Stimulated activated CD8-positive, alpha-beta memory T cell treated with anti-CD3 and anti-CD28 coated beads, Interleukin-2, amount 100 ng/mL, for 1 hour (primary cell): ENCODE measurements around the gene KCP.

Source experiments
- DNase-seq, 2 donors: peaks; one replicate each; pipeline ENCODE4 v3.0.0-alpha.2; 2020; ENCODE audit warnings: low read depth in 2 of 2

Gene KCP

DNA sequence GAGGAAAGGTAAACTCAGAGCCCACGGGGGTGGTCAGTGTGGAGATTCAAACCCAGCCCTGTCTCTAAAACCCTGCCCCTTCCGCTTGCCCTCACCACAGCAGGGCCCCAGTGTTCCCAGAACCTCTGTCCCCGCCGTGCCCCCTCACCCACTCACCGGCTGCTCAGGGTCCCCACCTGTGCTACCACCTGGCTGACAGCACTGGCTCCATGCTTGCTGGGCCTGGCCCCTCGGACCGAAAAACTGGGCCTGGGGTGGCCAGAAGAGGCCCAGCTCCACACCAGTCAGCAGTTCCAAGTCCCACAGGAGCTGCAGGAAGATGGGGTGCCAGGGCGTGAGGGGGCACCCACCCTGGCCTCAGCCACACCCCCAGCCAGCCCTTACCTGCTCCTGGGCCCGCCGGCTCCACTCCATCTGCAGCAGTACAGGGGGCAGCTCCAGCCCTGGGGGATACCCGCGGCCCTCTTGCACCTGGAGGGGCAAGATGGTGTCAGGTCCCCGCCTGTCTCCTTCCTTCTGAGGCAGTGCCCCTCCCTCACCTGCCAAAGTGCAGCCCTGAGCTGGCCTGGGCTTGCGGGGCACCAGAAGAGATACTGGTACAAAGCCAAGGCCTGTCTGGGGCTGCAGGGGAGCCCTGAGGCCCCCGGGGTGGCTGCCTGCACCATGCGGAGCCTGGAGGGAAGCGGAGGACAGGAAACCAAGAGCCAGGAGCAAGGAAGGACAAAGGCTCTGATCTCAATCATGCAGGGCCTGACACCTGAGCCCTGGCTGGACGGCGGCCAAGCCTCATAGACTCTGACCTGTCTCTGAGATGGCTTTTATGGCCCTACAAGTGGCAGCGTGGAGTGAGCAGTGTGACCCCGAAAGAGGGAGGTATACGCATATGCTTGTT lies 36.1 kb downstream of the KCP start:
- DNase-seq = no peak

DNA sequence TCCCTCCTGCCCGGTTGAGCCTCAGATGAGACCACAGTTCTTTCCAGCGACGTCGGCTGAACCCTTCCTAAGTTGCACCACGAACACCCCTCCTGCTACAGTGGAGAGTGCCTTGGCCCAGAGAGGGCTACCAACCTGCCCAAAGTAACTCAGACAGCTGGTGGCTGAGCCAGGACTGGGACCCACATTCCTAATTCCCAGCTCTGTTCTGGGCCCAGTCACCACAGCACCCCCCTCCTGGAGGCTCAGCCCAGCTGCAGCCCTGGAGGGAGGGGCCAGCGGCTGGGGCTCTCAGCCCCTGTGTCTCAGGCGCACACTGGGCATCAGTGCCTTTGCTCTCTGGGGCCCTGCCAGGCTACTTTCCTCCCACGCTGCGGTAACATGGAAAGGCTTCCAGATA lies 37.3 kb downstream of the KCP start:
- no peak for DNase-seq

DNA sequence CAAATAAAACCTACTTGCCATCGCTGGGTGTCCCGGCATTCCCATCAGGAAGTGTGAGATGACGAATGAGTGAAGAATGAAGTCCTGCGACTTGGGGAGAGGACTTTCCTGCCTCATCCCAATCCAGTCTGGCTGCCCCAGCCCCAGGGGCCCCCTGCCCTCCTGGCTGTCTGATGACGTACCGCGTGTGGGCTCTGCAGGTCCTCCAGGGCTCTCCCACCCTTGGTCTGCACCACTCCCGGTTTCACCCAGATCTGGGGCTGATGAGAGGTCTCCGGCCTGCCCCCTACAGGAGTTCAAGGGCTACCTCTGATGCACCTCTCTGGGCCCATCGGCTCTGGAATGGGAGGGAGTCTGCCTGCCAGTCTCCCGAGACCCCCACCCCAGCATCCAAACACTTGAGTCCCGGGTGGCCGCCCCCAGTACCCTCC lies 38.1 kb downstream of the KCP start:
- DNase-seq = no peak

DNA sequence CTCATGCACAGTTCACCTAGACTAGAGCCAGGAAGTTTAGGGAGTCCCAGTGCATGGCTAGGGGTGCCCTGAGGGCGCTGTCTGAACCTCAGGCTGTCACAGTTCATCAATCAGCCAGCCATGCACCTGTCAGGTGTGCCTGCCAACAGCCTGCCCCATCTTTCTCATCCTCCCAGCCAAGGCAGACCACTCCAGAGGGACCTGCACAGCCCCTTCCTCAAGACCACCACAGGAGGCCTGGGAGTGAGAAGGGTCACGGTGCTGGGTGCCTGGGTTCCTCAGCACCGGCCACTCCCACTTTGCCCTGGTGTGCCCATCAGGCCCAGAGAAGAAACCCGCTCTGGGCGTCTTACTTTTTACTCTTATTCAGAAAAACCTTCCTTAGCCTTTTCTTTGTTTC lies 39.5 kb downstream of the KCP start:
- no peak for DNase-seq

DNA sequence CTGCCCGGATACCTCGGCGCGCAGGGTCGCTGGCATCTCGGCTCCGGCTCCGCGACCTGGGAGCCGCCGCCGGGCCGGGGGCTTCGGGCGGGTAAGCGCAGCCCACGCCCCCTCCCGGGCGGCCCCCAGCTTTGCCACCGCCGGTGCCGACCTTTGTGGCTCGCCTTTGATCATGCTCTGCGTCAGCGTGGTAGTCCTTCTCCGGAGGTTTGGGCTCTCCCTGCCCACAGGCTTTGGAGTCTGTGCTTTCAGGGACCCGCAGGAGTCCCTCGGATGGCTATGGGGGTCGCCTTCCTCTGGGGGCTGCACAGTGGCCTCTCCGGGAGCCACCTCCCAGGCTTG lies 40.6 kb downstream of the KCP start:
- no peak for DNase-seq

DNA sequence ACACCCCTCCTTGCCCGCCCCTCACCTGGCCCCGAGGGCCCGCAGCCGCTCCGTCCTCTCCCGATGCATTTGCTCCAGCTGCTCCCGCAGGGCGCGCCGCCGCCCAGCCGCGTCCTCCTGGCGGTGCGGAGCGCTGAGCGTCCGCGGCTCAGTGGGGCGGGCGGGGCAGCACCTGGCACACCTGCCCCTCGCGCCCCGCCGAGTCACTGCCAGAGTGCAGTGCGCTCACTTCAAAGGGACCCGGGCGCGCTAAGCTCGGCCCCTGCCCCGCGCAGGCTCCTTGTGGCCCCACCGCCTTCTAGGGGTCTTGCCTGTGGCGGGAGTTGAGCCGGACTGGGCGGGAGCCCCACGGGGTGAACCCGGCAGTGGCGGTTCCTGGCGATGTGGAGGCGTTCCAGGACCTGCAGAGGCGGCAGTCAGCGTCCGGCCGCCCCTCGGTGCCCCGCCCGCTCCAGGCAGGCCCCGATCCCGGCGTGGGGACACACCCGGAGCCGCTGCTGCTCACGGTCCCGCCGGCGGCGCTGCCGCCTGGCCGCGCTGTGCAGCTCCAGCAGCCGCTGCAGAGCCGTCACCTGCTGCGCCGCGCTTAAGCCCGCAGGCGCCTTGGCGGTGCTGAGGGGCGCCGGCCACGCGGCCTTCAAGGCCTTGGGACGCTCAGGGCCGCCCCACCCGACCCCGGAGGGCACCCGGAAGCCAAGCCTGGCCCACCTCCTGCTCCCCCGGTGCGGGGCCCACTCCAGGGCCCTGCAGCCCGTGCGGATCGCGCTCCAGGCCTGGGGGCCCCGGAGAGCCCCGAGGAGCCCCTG lies 41.2 kb downstream of the KCP start:
- DNase-seq = peak; percentile 6 to 7

DNA sequence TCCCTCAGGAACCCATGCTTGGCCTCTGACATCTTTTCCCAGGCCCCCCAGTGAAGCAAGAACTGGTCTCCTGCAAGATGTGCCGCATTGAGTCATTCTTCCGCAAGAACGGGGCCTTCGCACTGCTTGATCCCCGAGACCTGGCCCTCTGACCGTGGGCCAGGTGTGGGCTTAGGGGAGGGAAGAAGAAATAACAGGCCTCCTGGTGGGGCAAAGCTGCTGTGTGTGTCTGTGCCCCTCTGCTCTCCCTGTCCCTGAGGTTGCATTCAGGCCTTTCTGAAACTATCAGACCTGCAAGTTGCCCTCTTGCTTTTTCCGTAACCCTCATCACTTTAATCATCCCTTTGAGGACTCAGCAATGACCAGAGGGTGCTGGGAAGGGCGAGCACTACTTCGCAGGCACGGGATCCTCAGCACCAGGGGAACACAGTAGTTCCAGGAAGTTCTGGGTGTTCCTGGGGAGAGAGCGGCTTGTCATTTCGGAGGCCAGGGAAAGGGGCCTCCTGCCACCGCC lies 41.8 kb downstream of the KCP start:
- no peak for DNase-seq

DNA sequence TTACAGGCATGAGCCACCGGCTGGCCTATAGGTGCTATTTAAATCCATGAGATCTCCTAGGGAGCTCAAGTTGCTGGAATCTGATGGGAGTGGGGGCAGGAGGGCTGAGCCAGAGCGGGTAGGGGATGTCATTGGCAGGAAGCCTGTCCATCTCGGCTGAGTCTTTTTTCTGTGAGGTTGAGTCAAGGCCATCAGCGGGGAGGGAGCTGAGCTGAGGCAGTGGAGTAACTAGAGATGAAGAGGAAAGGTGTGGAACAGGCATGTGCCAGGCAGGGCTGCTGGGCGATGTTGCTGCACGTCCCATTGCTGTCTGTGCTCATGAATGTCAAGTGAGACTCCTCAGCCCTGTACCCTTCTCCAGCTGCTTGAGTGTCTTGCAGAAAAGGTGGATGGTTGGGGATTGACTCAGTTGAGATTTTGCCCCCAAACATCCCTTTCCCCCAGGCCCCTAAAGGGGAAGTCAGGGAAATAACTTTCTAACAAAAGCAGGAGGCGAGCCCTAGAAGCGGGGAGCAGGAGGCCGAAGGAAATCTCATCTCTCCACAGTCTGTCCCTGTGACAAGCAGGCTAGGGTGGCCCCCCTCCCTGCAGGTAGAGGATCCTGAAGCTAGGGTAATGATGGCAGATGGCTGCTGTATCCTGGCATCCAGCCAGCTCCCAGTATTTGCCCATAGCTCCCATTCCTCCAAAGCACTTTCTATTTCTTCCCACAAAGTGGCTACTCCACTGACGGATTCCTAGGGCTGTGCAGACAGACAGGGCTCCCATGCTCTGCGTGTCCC lies 42.5 kb downstream of the KCP start:
- DNase-seq = no peak

DNA sequence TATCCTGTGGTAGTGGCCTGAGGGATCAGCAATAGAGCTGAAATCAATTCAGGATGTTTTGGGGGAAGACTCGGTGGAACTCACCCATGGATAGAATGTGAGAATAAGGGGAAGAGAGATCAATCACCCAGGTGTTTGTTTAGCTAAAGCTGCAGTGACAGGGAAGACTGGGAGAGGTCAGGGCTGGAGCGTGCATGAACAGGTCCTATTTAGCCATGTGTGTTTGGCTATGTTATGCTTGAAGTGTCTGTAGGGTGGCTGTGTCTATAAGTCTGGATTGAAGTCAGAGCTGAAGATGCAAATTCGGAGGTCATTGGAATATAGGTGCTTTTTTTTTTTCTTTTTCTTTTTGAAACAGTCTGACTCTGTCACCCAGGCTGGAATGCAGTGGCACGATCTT lies 43.3 kb downstream of the KCP start:
- DNase-seq = no peak

DNA sequence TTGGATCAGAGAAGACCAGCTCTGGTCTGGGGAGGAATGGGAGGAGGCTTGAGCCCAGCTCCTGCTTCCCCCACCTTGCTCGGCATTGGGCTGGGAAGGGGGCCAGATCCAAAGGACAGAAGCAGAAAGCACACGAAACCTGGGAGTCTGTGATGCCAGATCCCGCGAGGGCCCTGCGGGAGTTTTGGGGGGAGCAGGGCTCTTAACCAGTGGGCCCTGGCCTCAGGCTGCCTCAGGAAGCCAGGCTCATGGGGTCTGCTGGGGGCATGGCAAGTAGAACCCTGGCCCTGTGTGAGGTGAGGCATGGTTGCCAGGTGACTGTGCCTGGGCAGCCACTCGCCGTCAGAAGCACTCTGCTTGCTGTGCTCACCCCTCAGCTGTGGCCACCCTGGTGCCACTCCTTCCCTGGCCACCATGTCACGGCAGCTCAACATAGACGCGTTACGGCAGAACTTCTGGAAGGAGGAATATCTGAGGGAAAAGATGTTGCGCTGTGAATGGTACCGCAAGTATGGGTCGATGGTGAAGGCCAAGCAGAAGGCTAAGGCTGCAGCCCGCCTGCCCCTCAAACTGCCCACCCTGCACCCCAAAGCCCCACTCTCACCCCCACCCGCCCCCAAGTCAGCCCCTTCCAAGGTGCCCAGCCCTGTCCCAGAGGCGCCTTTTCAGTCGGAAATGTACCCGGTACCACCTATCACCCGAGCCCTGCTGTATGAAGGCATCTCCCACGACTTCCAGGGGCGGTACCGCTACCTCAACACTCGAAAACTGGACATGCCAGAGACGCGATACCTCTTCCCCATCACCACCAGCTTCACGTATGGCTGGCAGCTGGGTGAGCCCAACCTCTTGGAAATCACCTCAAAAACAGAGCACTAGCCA lies 44.3 kb downstream of the KCP start:
- DNase-seq = no peak

DNA sequence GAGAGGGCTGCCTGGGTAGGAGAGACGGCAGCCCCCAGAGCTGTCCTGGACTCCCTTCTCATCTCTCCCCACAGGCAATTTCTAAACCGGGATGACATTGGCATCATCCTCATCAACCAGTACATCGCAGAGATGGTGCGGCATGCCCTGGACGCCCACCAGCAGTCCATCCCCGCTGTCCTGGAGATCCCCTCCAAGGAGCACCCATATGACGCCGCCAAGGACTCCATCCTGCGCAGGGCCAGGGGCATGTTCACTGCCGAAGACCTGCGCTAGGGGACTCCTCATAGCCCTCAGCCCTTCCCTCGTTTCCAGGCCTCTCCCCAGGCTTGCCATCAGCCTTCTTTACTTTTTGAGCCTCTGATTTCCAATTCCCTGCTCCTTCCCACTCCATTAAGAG lies 45.2 kb downstream of the KCP start:
- no peak for DNase-seq

DNA sequence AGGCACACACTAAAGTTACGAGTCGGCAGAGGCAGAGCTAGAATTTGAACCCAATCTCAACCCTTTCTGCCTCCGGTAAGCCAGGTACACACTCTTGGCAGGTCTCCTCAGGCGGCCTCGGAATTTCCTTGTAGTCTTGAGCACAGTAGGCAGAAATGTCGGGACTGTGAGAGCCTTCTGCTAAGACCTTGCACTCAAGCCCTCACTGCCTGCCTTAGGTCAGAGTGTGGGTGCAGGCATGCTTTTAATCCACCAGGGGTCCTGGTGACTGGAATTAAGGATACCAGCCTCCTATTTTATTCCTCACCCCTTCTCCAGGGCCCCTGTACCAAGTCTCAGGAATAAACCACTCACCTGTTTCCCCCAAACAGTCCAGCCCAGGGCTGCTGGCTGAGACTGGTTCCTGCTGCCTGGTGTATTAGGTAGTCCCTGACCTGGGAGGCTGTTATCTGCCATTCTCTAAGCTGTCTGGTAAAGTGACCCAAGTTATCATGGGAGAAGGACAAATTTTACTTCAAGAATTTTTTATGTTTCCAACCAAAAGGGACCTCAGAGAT lies 47.0 kb downstream of the KCP start:
- no peak for DNase-seq

DNA sequence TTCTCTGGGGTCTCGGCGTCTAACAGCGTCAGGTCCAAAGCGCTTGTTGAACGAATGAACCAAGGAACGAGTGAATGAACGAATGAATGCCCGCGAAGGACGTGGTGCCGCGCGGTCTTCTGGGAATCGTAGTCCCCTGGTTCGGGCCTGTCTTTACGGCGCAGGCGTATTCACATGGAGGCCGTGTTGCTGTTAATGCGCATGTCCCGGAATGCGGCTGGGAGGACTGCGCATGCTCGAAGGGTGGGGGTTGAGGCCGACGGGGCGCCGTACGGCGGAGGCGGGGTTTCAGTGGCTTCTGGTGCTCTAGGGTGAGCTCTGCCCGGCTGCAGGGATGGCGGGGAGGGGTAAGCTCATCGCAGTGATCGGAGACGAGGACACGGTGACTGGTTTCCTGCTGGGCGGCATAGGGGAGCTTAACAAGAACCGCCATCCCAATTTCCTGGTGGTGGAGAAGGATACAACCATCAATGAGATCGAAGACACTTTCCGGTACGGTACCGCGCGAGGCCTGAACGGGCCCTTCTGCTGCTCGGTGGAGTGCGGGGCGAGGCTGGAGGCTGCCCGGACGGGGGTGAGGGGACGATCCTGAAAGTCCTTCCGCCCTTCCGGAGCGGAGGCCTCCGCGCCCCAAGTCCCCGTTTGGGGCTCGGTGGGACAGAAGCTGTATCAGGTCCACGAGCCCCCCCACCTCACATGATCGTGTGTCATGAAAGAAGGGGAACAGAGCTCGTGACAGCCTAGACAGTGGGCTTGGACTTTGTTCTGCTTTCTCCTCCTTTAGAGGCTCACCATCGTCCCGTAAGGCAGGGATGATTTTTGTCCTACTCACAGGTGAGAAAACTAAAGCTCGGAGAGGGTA lies 47.7 kb downstream of the KCP start, which contains the start of gene ATP6V1F:
ATP6V1F (plus strand) TSS at position 286 of the 862 bp plus-strand sequence; CDS start at position 335, 49 bp downstream.
- DNase-seq = peak; percentile 99

DNA sequence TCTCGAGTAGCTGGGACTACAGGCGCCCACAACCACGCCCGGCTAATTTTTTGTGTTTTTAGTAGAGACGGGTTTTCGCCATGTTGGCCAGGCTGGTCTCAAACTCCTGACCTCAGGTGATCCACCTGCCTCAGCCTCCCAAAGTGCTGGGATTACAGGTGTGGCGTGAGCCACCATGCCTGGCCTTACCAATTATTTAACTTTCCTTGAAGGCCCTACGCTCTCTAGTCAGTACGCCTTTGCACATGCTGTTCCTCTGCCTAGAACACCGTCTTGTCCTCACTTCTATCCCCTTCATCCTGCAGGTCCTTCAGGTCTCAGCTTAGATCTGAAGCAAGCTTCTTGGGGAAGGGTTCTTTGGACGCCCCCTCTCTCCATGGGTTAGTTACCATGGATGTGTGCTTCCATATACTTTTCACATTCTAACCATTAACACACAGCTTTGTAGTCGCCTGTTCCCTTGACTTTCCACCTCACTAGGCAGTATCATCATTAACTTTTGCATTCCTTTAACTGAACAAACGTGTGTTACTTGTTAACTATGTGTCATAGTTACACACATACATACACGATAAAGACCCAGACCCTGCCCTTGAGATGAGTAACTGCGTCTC lies 48.4 kb downstream of the KCP start:
- DNase-seq = no peak

DNA sequence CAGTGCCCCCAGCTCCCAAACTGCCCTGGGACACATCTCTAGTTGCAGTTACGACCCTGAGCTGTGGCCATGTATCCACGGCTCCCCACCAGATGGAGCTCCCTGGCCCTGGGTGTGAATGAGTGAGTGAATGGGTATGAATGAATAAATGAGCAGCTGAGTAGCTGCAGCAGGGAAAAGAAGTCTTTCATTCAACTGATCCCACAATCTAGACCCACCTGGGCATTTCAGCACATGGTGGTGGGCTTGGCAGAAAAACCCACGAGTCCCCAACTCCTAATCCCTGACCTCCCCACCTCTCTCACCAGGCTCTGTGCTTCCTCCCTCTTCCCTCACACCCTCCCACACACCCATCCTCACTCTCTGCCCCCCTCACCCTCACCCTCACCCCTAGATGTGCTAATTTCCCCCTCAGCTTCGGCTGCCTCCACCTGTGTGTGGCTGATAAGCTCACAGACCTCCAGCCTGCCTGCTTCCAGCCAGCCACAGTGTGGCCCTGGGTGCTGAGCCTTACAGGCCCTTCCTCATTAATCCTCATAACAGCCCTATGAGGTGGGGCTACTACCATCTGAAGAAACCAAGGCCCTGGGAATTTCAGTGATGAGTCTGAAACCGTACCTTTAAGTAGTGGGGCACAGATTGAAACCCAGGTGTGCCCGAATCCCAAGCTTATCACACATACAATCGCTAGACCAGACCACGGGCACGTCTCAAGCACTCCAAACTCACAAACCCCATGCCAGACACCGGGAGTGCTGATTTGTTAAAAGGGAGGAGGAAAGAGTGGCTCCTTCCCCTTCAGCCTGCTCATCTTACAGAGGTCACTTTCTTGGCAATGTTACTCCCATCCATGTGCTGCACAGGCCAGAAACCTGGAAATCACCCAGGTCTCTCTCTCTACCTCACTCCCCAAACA lies 50.1 kb downstream of the KCP start:
- no peak for DNase-seq

DNA sequence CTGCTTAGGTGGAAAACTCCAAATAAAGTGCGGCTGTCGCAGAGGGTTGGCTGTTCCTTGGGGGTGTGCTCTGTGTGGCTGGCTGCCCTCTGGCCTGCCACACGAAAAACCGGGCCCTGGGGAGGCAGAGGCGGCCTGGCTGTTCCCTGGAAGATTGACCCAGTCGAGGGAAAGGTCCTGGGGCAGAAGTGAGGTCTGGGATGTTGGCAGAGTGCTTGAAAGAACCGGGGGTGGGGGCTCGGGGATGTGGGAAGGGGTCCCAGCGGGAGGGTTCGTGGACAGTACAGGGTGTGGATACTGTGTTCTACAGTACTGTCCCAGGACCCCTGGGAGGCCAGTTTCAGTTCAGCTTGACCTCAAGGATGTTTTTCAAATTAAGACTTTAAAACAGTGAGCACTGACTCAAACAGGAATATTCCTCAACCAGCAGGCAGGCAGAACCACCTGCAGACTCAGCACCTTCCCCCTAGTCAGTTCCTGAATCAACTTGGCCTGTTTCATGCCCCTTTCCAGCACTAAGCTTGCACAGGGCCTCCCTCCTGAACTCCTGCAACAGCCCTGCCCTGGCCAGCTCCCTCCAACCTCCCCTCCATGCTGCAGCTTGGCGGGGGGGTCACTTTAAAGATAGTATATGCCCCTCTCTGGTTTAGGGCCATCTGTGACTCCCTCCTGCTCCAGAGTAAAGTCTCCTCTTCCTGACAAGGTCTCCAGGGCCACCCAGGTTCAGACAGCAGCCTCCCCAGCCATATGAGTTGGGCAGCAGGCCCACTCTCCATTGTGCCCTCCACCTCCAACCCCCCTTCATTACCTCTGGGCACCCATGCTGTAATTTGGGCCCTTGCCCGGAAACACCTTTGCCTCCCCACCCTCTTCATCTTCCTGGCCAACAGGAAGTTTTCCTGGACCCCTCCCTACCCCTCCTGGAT lies 51.0 kb downstream of the KCP start:
- no peak for DNase-seq
